Testis (tissue), 2 donors: ENCODE measurements around the gene ATP1A1.

Source experiments
- POLR2A ChIP-seq: fragments of 450-650 bp; IDR thresholded peaks from one replicate; pipeline ENCODE4 v1.6.1; 2017; ENCODE audit warnings: antibody characterized with exemption, mild to moderate bottlenecking, moderate library complexity
- TF ChIP-seq, protein P1 (sequence below), 3 experiments: fragments of 450-650 bp in 2 of 3; fragments of 200-600 bp in 1 of 3; sonication (generic) in 1 of 3; IDR thresholded peaks; one replicate each; pipeline ENCODE4 v1.5.1; 2016 to 2019; ENCODE audit warnings: antibody characterized with exemption in 3 of 3, mild to moderate bottlenecking in 2 of 3, moderate library complexity in 1 of 3

DNA sequence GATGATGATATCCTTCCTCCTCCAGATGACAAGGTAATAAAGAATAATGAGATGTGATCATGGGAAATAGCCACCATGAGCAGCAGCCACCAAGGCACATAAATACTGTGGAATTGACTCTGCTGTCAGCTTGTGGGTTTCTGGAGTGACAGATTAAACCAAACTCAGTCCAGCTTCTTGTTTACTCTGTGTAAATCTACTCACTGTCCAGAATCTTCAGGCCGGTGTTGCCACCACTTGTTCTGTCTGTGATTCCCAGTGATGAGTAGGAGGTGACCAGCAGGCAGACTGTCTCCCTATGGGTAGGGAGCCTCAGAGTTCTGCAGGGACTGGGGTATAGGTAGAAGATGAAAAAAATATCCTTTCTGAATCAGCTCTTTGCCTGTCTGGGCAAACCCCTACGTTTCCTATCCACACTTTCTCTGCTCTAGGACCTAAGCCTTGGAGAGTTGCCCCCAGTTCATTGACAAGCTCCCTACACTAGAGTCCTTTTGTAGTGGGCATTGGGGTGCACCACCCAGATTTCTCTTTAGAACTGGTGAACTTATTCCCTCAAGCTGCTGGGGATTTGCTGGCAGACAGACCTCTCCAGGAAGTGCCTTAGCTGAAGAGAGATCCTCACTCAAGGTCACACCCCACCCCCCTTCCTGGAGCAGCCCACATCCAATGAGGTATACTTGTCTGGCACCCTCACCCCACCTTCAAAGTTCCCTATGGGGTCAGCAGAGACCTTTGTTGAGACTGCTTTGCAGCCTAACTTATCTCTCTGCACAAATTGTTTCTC lies 47.6 kb downstream of the ATP1A1 start:
- TF ChIP-seq, protein P1, sequence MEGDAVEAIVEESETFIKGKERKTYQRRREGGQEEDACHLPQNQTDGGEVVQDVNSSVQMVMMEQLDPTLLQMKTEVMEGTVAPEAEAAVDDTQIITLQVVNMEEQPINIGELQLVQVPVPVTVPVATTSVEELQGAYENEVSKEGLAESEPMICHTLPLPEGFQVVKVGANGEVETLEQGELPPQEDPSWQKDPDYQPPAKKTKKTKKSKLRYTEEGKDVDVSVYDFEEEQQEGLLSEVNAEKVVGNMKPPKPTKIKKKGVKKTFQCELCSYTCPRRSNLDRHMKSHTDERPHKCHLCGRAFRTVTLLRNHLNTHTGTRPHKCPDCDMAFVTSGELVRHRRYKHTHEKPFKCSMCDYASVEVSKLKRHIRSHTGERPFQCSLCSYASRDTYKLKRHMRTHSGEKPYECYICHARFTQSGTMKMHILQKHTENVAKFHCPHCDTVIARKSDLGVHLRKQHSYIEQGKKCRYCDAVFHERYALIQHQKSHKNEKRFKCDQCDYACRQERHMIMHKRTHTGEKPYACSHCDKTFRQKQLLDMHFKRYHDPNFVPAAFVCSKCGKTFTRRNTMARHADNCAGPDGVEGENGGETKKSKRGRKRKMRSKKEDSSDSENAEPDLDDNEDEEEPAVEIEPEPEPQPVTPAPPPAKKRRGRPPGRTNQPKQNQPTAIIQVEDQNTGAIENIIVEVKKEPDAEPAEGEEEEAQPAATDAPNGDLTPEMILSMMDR (IDR thresholded peaks at IDR 0.05) = no peak
- TF ChIP-seq POLR2A = no peak
